IMR-90 (cell line): ENCODE measurements around the gene DBH. TPM values are rescaled to one million over a fixed set of nuclear protein-coding genes. Genes with fewer than 3 reads are reported as not detected.

Source experiments
- ATAC-seq: fragments of 200-7000 bp; cut with Tn5 transposase; 2 replicates; pipeline ENCODE4 v1.9.1; 2020; ENCODE audit warnings: low read depth, mild to moderate bottlenecking, moderate library complexity
- BruUV-seq: library from RNA; stranded (reverse); fragments of 400-500 nt; replicated peaks from 2 replicates; lab custom pipeline; 2021; lab: Mats Ljungman, UMichigan
- CTCF ChIA-PET: fragments of 300-600 bp; formaldehyde crosslinking; extraction: SDS; loops from one replicate; lab custom pipeline; 2021; ENCODE audit warnings: antibody characterized with exemption; lab: Yijun Ruan, JAX
- POLR2A ChIA-PET: fragments of 300-600 bp; sonication (Branson Sonifier 250); formaldehyde crosslinking; loops from one replicate; lab custom pipeline; 2022; ENCODE audit warnings: antibody characterized with exemption; ENCODE audit not compliant: unreplicated experiment; lab: Charles Lee
- DNase-seq: peaks from one replicate; pipeline ENCODE4 v3.0.0; 2013
- H2AFZ ChIP-seq: replicated peaks from 2 replicates; pipeline ENCODE3; 2013; ENCODE audit warnings: low read length, mild to moderate bottlenecking; ENCODE audit not compliant: poor library complexity
- H2AK5ac ChIP-seq: 2 replicates; pipeline ENCODE4 v1.6.1; 2013; ENCODE audit warnings: low read depth, low read length, inconsistent platforms
- H2AK9ac ChIP-seq: replicated peaks from 2 replicates; pipeline ENCODE3; 2013; ENCODE audit warnings: mild to moderate bottlenecking, low read depth, low read length, moderate library complexity; ENCODE audit not compliant: poor library complexity
- H2BK120ac ChIP-seq: 2 replicates; pipeline ENCODE4 v1.6.1; 2013; ENCODE audit warnings: low read depth, low read length, inconsistent platforms
- H2BK15ac ChIP-seq: 3 replicates; pipeline ENCODE4 v1.6.1; 2013; ENCODE audit warnings: low read depth, low read length, inconsistent platforms
- H2BK20ac ChIP-seq: 2 replicates; pipeline ENCODE4 v1.6.1; 2013; ENCODE audit warnings: low read depth, mild to moderate bottlenecking, inconsistent platforms, low read length, moderate library complexity
- H2BK5ac ChIP-seq: 2 replicates; pipeline ENCODE4 v1.6.1; 2013; ENCODE audit warnings: mild to moderate bottlenecking, low read depth, low read length, inconsistent platforms; ENCODE audit not compliant: poor library complexity, severe bottlenecking
- H3K14ac ChIP-seq: replicated peaks from 2 replicates; pipeline ENCODE4 v1.6.1; 2013; ENCODE audit warnings: low read depth, low read length, inconsistent platforms
- H3K18ac ChIP-seq: 2 replicates; pipeline ENCODE4 v1.6.1; 2013; ENCODE audit warnings: low read depth, low read length, control low read depth
- H3K23ac ChIP-seq: 2 replicates; pipeline ENCODE4 v1.6.1; 2013; ENCODE audit warnings: low read depth, low read length, inconsistent platforms
- H3K27ac ChIP-seq: 2 replicates; pipeline ENCODE4 v1.5.1; 2013; ENCODE audit warnings: mild to moderate bottlenecking, control low read depth, low read length; ENCODE audit not compliant: insufficient read depth
- H3K27me3 ChIP-seq: 2 replicates; pipeline ENCODE4 v1.6.1; 2013; ENCODE audit warnings: low read length; ENCODE audit not compliant: control insufficient read depth, insufficient read depth
- H3K36me3 ChIP-seq: 2 replicates; pipeline ENCODE4 v1.6.1; 2013; ENCODE audit warnings: low read length, mixed read lengths; ENCODE audit not compliant: control insufficient read depth, insufficient read depth
- H3K4ac ChIP-seq: 2 replicates; pipeline ENCODE4 v1.6.1; 2013; ENCODE audit warnings: low read depth, low read length, inconsistent platforms
- H3K4me1 ChIP-seq: 2 replicates; pipeline ENCODE4 v1.6.1; 2013; ENCODE audit warnings: low read length, mixed read lengths; ENCODE audit not compliant: control insufficient read depth, insufficient read depth
- H3K4me2 ChIP-seq: 2 replicates; pipeline ENCODE4 v1.6.1; 2013; ENCODE audit warnings: low read depth, mild to moderate bottlenecking, control low read depth, low read length, moderate library complexity
- H3K4me3 ChIP-seq: 2 replicates; pipeline ENCODE4 v1.5.1; 2013; ENCODE audit warnings: low read depth, mild to moderate bottlenecking, control low read depth, low read length, moderate library complexity; ENCODE audit not compliant: insufficient read depth
- H3K56ac ChIP-seq: 2 replicates; pipeline ENCODE4 v1.6.1; 2013; ENCODE audit warnings: low read length, inconsistent platforms; ENCODE audit not compliant: insufficient read depth; ENCODE audit errors: extremely low read depth
- H3K79me1 ChIP-seq, 2 experiments: 2 replicates each; pipeline ENCODE4 v1.6.1; 2013; ENCODE audit warnings: low read length in 2 of 2, inconsistent platforms in 1 of 2, low read depth in 1 of 2
- H3K9ac ChIP-seq: 2 replicates; pipeline ENCODE4 v1.6.1; 2013; ENCODE audit warnings: low read depth, low read length, control low read depth
- H3K9me1 ChIP-seq: 2 replicates; pipeline ENCODE4 v1.6.1; 2013; ENCODE audit warnings: low read length, inconsistent platforms; ENCODE audit not compliant: insufficient read depth
- H3K9me3 ChIP-seq: 2 replicates; pipeline ENCODE4 v1.6.1; 2013; ENCODE audit warnings: low read length; ENCODE audit not compliant: control insufficient read depth, insufficient read depth
- H4K20me1 ChIP-seq: 2 replicates; pipeline ENCODE4 v1.6.1; 2013; ENCODE audit warnings: low read length, inconsistent platforms; ENCODE audit not compliant: insufficient read depth
- H4K5ac ChIP-seq: 2 replicates; pipeline ENCODE4 v1.6.1; 2013; ENCODE audit warnings: mild to moderate bottlenecking, low read depth, low read length, control low read depth
- H4K8ac ChIP-seq, 2 experiments: 2 replicates each; pipeline ENCODE4 v1.6.1; 2013; ENCODE audit warnings: low read depth in 2 of 2, low read length in 2 of 2, control low read depth in 1 of 2, inconsistent platforms in 1 of 2
- H4K91ac ChIP-seq: 2 replicates; pipeline ENCODE4 v1.6.1; 2013; ENCODE audit warnings: low read depth, low read length, inconsistent platforms; ENCODE audit not compliant: insufficient read depth
- BHLHE40 ChIP-seq: fragments of 150-350 bp; IDR thresholded peaks from 2 replicates; pipeline ENCODE4 v1.6.1; 2016; ENCODE audit warnings: mild to moderate bottlenecking, low read depth, low read length
- CEBPB ChIP-seq: IDR thresholded peaks from 2 replicates; pipeline ENCODE4 v1.6.1; 2012; ENCODE audit warnings: low read depth, low read length, improper control_type of control experiment
- CHD1 ChIP-seq: IDR thresholded peaks from 2 replicates; pipeline ENCODE4 v1.6.1; 2012; ENCODE audit warnings: low read depth, low read length, improper control_type of control experiment
- FOS ChIP-seq: fragments of 150-350 bp; IDR thresholded peaks from 2 replicates; pipeline ENCODE4 v1.6.1; 2016; ENCODE audit warnings: low read depth, low read length
- MAFK ChIP-seq: IDR thresholded peaks from 2 replicates; pipeline ENCODE4 v1.6.1; 2012; ENCODE audit warnings: low read depth, low read length, improper control_type of control experiment
- MAZ ChIP-seq: IDR thresholded peaks from 2 replicates; pipeline ENCODE4 v1.6.1; 2012; ENCODE audit warnings: low read depth, mild to moderate bottlenecking, low read length, improper control_type of control experiment, moderate library complexity, borderline replicate concordance
- MXI1 ChIP-seq: IDR thresholded peaks from 2 replicates; pipeline ENCODE4 v1.6.1; 2012; ENCODE audit warnings: low read depth, mild to moderate bottlenecking, low read length, moderate library complexity, borderline replicate concordance
- NFE2L2 ChIP-seq: fragments of 150-350 bp; IDR thresholded peaks from 2 replicates; pipeline ENCODE4 v1.6.1; 2016; ENCODE audit warnings: low read depth, mild to moderate bottlenecking, low read length
- POLR2A ChIP-seq: IDR thresholded peaks from 2 replicates; pipeline ENCODE4 v1.6.1; 2012; ENCODE audit warnings: mild to moderate bottlenecking, low read depth, low read length
- RFX5 ChIP-seq: IDR thresholded peaks from 2 replicates; pipeline ENCODE4 v1.8.0; 2012; ENCODE audit warnings: low read depth, mild to moderate bottlenecking, low read length, moderate library complexity
- SMC3 ChIP-seq: fragments of 150-350 bp; IDR thresholded peaks from 2 replicates; pipeline ENCODE4 v1.6.1; 2016; ENCODE audit warnings: low read depth, mild to moderate bottlenecking, antibody characterized with exemption, low read length, moderate library complexity
- WGBS, 2 experiments: methylation state at CpG; one replicate each; pipeline versions ENCODE4 v1.1.5 to v1.1.7; 2013; ENCODE audit warnings: missing lambda C conversion rate in 2 of 2; ENCODE audit not compliant: insufficient read length in 1 of 2; ENCODE audit errors: extremely low coverage in 2 of 2; 5-methylcytosine and 5-hydroxymethylcytosine counted together
- dilution Hi-C: fragments of 300-500 bp; cut with HindIII; formaldehyde crosslinking; loops from one replicate; pipeline ENCODE4 v1.14.3; 2018; ENCODE audit warnings: low sequenced_read_pairs; ENCODE audit not compliant: unreplicated experiment
- in situ Hi-C: fragments of 300-500 bp; cut with MboI; formaldehyde crosslinking; loops from 3 replicates; pipeline ENCODE4 v1.14.3; 2019; ENCODE audit warnings: low sequenced_read_pairs, inconsistent platforms, mixed read lengths
- intact Hi-C: fragments of 100-400 bp; cut with micrococcal nuclease; formaldehyde crosslinking; loops from 2 replicates; pipeline ENCODE4 v1.10.0; 2022
- polyA plus RNA-seq, 3 experiments: library from polyadenylated mRNA; depleted of rRNA; stranded (reverse); fragments of >200 nt; gene quantifications; 2 replicates each; pipeline ENCODE4 v1.2.3, GENCODE V29; 2012; ENCODE audit warnings: low replicate concordance in 1 of 3
- total RNA-seq: library from RNA; depleted of rRNA; stranded (reverse); fragments of >200 nt; gene quantifications from 2 replicates; pipeline ENCODE4 v1.2.3, GENCODE V29; 2012
- TF ChIP-seq, protein P1 (sequence below): fragments of 150-350 bp; IDR thresholded peaks from 2 replicates; pipeline ENCODE4 v1.6.1; 2016; ENCODE audit warnings: low read depth, mild to moderate bottlenecking, low read length, moderate library complexity, borderline replicate concordance
- TF ChIP-seq, protein P2 (sequence below): conservative IDR thresholded peaks from 2 replicates; pipeline ENCODE4 v1.5.1; 2012; ENCODE audit warnings: mild to moderate bottlenecking, low read depth, low read length, improper control_type of control experiment
- TF ChIP-seq, protein P3 (sequence below): fragments of 150-350 bp; IDR thresholded peaks from 2 replicates; pipeline ENCODE4 v1.6.1; 2017; ENCODE audit warnings: mild to moderate bottlenecking, antibody characterized with exemption, low read length, low read depth

DBH gene
- total and polyA plus RNA-seq, 2 of the 4 experiments (the other 2 are of a cell fraction), result not detected

DNA sequence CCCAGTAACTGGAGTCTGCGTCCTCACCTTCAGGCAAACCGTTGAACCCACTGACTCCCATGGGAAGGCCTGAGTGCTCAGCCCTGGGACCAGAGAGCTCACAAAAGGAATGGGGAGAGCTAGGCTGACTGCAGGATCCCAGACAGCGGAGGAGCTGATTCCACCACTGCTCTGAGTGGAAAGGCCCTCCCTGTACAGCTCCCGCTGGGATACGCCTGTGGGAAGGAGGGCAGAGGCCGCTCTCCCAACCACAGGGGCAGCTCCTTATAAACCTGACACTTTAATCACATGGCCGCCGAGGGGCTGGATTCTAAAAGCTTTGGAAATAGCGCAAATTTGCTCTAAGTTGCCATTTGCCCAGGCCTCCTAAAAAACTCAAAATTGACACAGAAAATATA is 37.1 kb downstream of the DBH start:
- H3K79me1 ChIP-seq, result no peaks in the 10 kb centered on the region
- H3K4me2 ChIP-seq, result no peak overlapping the region
- H4K91ac ChIP-seq, result no peak overlapping the region
- no peak overlapping the region for H2BK15ac ChIP-seq
- no peaks in the 10 kb centered on the region for H3K9me3 ChIP-seq
- WGBS, 2 experiments, result 60% methylated on average over 1 of the region's 9 CpGs; no CpG with 5 or more reads in 1 of the 2 experiments
- no peak overlapping the region for H3K4ac ChIP-seq
- ATAC-seq, result no peak
- BruUV-seq, result no TSS peak
- H3K14ac ChIP-seq, result no peak overlapping the region
- POLR2A ChIA-PET, result no interaction called here
- intact Hi-C loops (no loop called here), dilution Hi-C loops (no loop called here), in situ Hi-C loops (no loop called here)
- no peak overlapping the region for H3K56ac ChIP-seq
- H3K27me3 ChIP-seq, result no peaks in the 10 kb centered on the region; the same call in 1 of the 2 replicates
- no peak overlapping the region for H3K23ac ChIP-seq
- H4K5ac ChIP-seq, result no peak overlapping the region
- no peak overlapping the region for H2AK5ac ChIP-seq
- H3K4me3 ChIP-seq, result no peak overlapping the region
- no peak overlapping the region for H3K9ac ChIP-seq
- no peak overlapping the region for H2BK120ac ChIP-seq
- no peak overlapping the region for H4K8ac ChIP-seq
- no peaks in the 10 kb centered on the region for H3K4me1 ChIP-seq
- TF ChIP-seq SMC3 (no peak), NFE2L2 (no peak), POLR2A (no peak), MAZ (no peak), BHLHE40 (no peak), CEBPB (no peak), FOS (no peak), MAFK (no peak), CHD1 (no peak), MXI1 (no peak), RFX5 (no peak)
- TF ChIP-seq, protein P1, sequence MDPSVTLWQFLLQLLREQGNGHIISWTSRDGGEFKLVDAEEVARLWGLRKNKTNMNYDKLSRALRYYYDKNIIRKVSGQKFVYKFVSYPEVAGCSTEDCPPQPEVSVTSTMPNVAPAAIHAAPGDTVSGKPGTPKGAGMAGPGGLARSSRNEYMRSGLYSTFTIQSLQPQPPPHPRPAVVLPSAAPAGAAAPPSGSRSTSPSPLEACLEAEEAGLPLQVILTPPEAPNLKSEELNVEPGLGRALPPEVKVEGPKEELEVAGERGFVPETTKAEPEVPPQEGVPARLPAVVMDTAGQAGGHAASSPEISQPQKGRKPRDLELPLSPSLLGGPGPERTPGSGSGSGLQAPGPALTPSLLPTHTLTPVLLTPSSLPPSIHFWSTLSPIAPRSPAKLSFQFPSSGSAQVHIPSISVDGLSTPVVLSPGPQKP, result no peak
- TF ChIP-seq, protein P2, sequence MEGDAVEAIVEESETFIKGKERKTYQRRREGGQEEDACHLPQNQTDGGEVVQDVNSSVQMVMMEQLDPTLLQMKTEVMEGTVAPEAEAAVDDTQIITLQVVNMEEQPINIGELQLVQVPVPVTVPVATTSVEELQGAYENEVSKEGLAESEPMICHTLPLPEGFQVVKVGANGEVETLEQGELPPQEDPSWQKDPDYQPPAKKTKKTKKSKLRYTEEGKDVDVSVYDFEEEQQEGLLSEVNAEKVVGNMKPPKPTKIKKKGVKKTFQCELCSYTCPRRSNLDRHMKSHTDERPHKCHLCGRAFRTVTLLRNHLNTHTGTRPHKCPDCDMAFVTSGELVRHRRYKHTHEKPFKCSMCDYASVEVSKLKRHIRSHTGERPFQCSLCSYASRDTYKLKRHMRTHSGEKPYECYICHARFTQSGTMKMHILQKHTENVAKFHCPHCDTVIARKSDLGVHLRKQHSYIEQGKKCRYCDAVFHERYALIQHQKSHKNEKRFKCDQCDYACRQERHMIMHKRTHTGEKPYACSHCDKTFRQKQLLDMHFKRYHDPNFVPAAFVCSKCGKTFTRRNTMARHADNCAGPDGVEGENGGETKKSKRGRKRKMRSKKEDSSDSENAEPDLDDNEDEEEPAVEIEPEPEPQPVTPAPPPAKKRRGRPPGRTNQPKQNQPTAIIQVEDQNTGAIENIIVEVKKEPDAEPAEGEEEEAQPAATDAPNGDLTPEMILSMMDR, result no peak
- TF ChIP-seq, protein P3, sequence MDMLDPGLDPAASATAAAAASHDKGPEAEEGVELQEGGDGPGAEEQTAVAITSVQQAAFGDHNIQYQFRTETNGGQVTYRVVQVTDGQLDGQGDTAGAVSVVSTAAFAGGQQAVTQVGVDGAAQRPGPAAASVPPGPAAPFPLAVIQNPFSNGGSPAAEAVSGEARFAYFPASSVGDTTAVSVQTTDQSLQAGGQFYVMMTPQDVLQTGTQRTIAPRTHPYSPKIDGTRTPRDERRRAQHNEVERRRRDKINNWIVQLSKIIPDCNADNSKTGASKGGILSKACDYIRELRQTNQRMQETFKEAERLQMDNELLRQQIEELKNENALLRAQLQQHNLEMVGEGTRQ, result no peak
- no peak overlapping the region for H2AK9ac ChIP-seq
- H2BK20ac ChIP-seq, result no peak overlapping the region
- H3K27ac ChIP-seq, result no peak overlapping the region
- H2BK5ac ChIP-seq, result no peak overlapping the region
- no peak overlapping the region for H2AFZ ChIP-seq
- no peaks in the 10 kb centered on the region for H3K9me1 ChIP-seq
- no peak overlapping the region for H3K18ac ChIP-seq
- DNase-seq, result no peak
- H4K20me1 ChIP-seq, result no peaks in the 10 kb centered on the region
- CTCF ChIA-PET, result no interaction called here
- H3K36me3 ChIP-seq, result no peaks in the 10 kb centered on the region
